Nephron (organoid): ENCODE measurements around the gene CDH4.

Experiments
- H3K27ac Mint-ChIP-seq, 3 experiments: 2 replicates each; pipeline ENCODE4 v1.8.0; 2020; ENCODE audit warnings: mixed read lengths in 3 of 3, mild to moderate bottlenecking in 2 of 3, moderate library complexity in 1 of 3
- H3K27me3 Mint-ChIP-seq: 2 replicates; pipeline ENCODE4 v1.8.0; 2021; ENCODE audit warnings: low read depth, mild to moderate bottlenecking, moderate library complexity, mixed read lengths
- H3K36me3 Mint-ChIP-seq: 2 replicates; pipeline ENCODE4 v1.8.0; 2020; ENCODE audit warnings: low read depth, mixed read lengths
- H3K4me1 Mint-ChIP-seq: 2 replicates; pipeline ENCODE4 v1.8.0; 2020; ENCODE audit warnings: mixed read lengths
- H3K4me3 Mint-ChIP-seq, 3 experiments: 2 replicates each; pipeline ENCODE4 v1.8.0; 2020; ENCODE audit warnings: mild to moderate bottlenecking in 3 of 3, mixed read lengths in 3 of 3, moderate library complexity in 2 of 3
- H3K9me3 Mint-ChIP-seq: 2 replicates; pipeline ENCODE4 v1.8.0; 2020; ENCODE audit warnings: mixed read lengths
- CTCF ChIP-seq, 3 experiments: fragments of 200-600 bp; sonication (generic); IDR thresholded peaks; one replicate each; pipeline ENCODE4 v1.5.0; 2021; ENCODE audit warnings: antibody characterized with exemption in 3 of 3; ENCODE audit not compliant: unreplicated experiment in 3 of 3

The CDH4 gene

GRCh38 chr20:61352346-61353260 lies 100.5 kb downstream of the CDH4 start:
- peaks cover 79% of the 10 kb centered on the region for H3K27me3 Mint-ChIP-seq
- TF ChIP-seq CTCF (IDR thresholded peaks at IDR 0.05; ENCODE audit: unreplicated experiment in 3 of 3), result no peak
- peaks cover 13% of the 10 kb centered on the region for H3K4me1 Mint-ChIP-seq
- H3K4me3 Mint-ChIP-seq, result peak overlapping the region in 1 of 3 experiments; percentile 51
- H3K36me3 Mint-ChIP-seq, result no peaks in the 10 kb centered on the region
- H3K9me3 Mint-ChIP-seq, result peaks cover 2% of the 10 kb centered on the region
- no peak overlapping the region for H3K27ac Mint-ChIP-seq

DNA sequence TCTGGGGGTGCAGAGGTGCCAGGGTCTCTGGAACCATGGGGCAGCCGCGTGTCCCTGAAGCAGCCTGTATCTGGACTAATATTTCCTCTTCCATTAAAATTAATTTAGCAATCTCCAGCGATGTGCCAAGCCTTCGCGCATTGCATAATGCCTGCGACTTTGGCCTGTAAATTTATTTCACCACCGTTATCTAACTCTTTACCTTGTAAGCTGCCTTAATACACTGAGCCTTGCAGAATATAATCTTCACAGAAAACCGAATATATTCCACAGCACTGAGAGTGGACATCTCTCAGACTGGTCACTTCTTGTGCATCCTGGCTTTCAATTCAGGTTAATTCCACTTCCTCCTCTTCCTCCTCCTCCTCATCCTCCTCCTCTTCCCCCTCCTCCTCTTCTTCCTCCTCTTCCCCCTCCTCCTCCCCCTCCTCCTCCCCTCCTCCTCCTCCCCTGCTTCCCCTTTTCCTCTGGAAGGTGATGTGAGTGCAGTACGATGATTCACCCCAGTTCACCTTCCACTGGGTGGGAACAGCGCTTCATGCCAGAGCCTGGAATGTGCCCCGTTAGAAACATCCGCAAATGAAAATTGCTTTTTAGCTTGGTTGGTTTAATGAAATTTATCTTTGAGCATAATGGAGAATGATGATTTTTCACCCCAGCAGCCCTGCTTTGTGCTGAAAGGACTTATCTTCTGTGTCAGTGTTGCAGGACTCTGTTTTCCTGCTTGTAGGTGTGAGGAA lies 101.4 kb downstream of the CDH4 start:
- no peak for TF ChIP-seq CTCF (IDR thresholded peaks at IDR 0.05; ENCODE audit: unreplicated experiment in 3 of 3)
- H3K9me3 Mint-ChIP-seq, result no peaks in the 10 kb centered on the region
- H3K36me3 Mint-ChIP-seq, result no peaks in the 10 kb centered on the region
- no peak overlapping the region for H3K4me3 Mint-ChIP-seq
- H3K4me1 Mint-ChIP-seq, result peaks cover 14% of the 10 kb centered on the region
- peaks cover 82% of the 10 kb centered on the region for H3K27me3 Mint-ChIP-seq
- no peak overlapping the region for H3K27ac Mint-ChIP-seq

- H3K27ac Mint-ChIP-seq, result no peak overlapping the region
- no peak overlapping the region for H3K4me3 Mint-ChIP-seq
- peaks cover 82% of the 10 kb centered on the region for H3K27me3 Mint-ChIP-seq
- H3K9me3 Mint-ChIP-seq, result no peaks in the 10 kb centered on the region
- peaks cover 17% of the 10 kb centered on the region for H3K4me1 Mint-ChIP-seq
- no peak for TF ChIP-seq CTCF (IDR thresholded peaks at IDR 0.05; ENCODE audit: unreplicated experiment in 3 of 3)
- no peaks in the 10 kb centered on the region for H3K36me3 Mint-ChIP-seq
These were observed 101.9 kb downstream of the CDH4 start for GRCh38 chr20:61354001-61354390.

DNA sequence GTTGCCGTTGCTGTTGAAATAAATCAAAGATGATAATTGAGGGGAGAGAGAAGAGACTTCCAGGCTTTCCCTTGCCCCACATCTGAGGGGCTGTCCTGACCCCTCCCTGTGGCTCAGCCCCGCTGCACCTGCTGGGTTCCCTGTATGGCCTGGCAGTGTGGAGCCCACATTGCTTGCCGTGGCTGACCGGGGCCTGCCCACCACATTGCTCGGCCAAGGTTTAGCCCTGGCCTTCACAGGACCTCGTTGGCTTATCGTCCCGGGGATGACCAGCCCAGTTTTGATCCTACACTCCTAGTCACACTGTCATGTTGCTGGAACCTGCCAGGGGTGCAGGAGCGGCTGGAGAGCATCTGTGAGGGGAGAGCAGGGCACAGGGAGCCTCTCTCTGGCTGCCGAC lies 102.4 kb downstream of the CDH4 start:
- TF ChIP-seq CTCF (IDR thresholded peaks at IDR 0.05; ENCODE audit: unreplicated experiment in 3 of 3), result no peak
- Mint-ChIP-seq H3K9me3 (no peaks in the 10 kb centered on the region), H3K27me3 (peaks cover 82% of the 10 kb centered on the region), H3K4me3 (no peak overlapping the region), H3K27ac (no peak overlapping the region), H3K36me3 (no peaks in the 10 kb centered on the region), H3K4me1 (peaks cover 17% of the 10 kb centered on the region)

- peak overlapping the region in 1 of 3 experiments; percentile 5 for H3K27ac Mint-ChIP-seq
- H3K36me3 Mint-ChIP-seq, result no peaks in the 10 kb centered on the region
- no peak overlapping the region for H3K4me3 Mint-ChIP-seq
- no peak for TF ChIP-seq CTCF (IDR thresholded peaks at IDR 0.05; ENCODE audit: unreplicated experiment in 3 of 3)
- peaks cover 86% of the 10 kb centered on the region for H3K27me3 Mint-ChIP-seq
- no peaks in the 10 kb centered on the region for H3K9me3 Mint-ChIP-seq
- peaks cover 17% of the 10 kb centered on the region for H3K4me1 Mint-ChIP-seq
These were observed 102.9 kb downstream of the CDH4 start for GRCh38 chr20:61354901-61355495.
